HG02588 (cell line): ENCODE data around the gene CSPG4.
A peak's percentile ranks its signal among the peaks of the same experiment; 100 is the strongest.
"Not testable (repeated sequence)": the region's sequence is repeated elsewhere in the genome, so short reads cannot be mapped to it uniquely, and the experiment has no call there.

Source experiments
- ATAC-seq: cut with Tn5 transposase; IDR thresholded peaks from one replicate; pipeline ENCODE4 v1.9.1; 2021; ENCODE audit warnings: mild to moderate bottlenecking, moderate library complexity; ENCODE audit not compliant: unreplicated experiment

CSPG4 gene

GRCh38 chr15:75650908-75651809 is 61.5 kb downstream of the CSPG4 start:
- no peak for ATAC-seq

- ATAC-seq, result no peak
Observed at GRCh38 chr15:75649848-75650247, 62.8 kb downstream of the CSPG4 start.

- no peak for ATAC-seq
Observed at GRCh38 chr15:75649045-75649761, 63.4 kb downstream of the CSPG4 start.

GRCh38 chr15:75648156-75649000 is 64.3 kb downstream of the CSPG4 start:
- ATAC-seq, result no peak

GRCh38 chr15:75647370-75648155 is 65.1 kb downstream of the CSPG4 start, which contains the start of gene SNX33:
SNX33 (plus strand) TSS chr15:75647912; CDS start chr15:75649103, 1,191 bp downstream.
- ATAC-seq, result no peak

GRCh38 chr15:75646944-75647364 is 65.7 kb downstream of the CSPG4 start:
- no peak for ATAC-seq

- ATAC-seq, result no peak
Observed at GRCh38 chr15:75646112-75646943, 66.3 kb downstream of the CSPG4 start.

- no peak for ATAC-seq
Observed at GRCh38 chr15:75644376-75644775, 68.3 kb downstream of the CSPG4 start.

GRCh38 chr15:75641603-75642002 is 71.0 kb downstream of the CSPG4 start:
- no peak for ATAC-seq

- ATAC-seq, result no peak
Observed at GRCh38 chr15:75641179-75641503, 71.5 kb downstream of the CSPG4 start.

- peak; percentile 32 for ATAC-seq
Observed at GRCh38 chr15:75640483-75641178, 72.0 kb downstream of the CSPG4 start.

- peak; percentile 89 for ATAC-seq
Observed at GRCh38 chr15:75639709-75640482, 72.8 kb downstream of the CSPG4 start, which contains the start of gene IMP3. IMP3 (minus strand) TSS chr15:75640224; CDS start chr15:75640168, 56 bp downstream.

- ATAC-seq, result no peak
Observed at GRCh38 chr15:75639191-75639708, 73.4 kb downstream of the CSPG4 start.

- no peak for ATAC-seq
Observed at GRCh38 chr15:75637245-75638009, 75.2 kb downstream of the CSPG4 start.

GRCh38 chr15:75636026-75636425 is 76.6 kb downstream of the CSPG4 start:
- no peak for ATAC-seq

- ATAC-seq, result not testable (repeated sequence)
Observed at GRCh38 chr15:75633922-75634321, 78.7 kb downstream of the CSPG4 start.

GRCh38 chr15:75631935-75632334 is 80.7 kb downstream of the CSPG4 start:
- no peak for ATAC-seq
